ENCODE measurements around the gene COL20A1.

GRCh38 chr20:63265891-63266515 is 27.0 kb upstream of the COL20A1 start:
- TF ChIP-seq CTCF (IDR thresholded peaks at IDR 0.05) (no peak), EZH2 (IDR thresholded peaks at IDR 0.05; ENCODE audit: borderline replicate concordance, insufficient read depth, low read depth, low read length, poor library complexity, severe bottlenecking) (no peak)

Data from B cell (primary cell).